ENCODE results near the gene APOC3.

The APOC3 gene

GRCh38 chr11:116866804-116867455, 37.2 kb downstream of the APOC3 start:
- no peak for DNase-seq (ENCODE audit: extremely low spot score, insufficient read length, low read depth)
- no peak for FAIRE-seq

GRCh38 chr11:116867619-116868018, 37.9 kb downstream of the APOC3 start:
- no peak for FAIRE-seq
- no peak for DNase-seq (ENCODE audit: extremely low spot score, insufficient read length, low read depth)

DNA sequence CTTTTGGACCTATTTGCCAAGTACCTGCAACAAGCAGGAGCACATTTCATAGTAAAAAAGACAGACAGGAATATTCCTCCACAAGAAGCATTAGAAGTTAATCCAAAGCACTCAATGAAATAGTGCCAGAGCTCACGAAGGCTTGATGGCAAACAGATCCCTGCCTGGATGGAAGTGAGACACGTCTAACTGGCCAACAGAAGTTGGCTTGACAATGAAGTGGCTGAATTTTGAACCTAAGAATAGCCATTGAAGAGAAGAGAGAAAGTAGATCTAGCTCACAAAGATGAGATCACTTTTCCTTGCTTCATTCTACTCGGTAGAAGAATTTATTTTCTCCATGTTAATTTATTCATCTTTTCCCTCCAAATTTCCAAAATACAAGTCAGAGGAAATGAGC, 38.4 kb downstream of the APOC3 start:
- DNase-seq (ENCODE audit: extremely low spot score, insufficient read length, low read depth) (no peak), FAIRE-seq (no peak)

DNA sequence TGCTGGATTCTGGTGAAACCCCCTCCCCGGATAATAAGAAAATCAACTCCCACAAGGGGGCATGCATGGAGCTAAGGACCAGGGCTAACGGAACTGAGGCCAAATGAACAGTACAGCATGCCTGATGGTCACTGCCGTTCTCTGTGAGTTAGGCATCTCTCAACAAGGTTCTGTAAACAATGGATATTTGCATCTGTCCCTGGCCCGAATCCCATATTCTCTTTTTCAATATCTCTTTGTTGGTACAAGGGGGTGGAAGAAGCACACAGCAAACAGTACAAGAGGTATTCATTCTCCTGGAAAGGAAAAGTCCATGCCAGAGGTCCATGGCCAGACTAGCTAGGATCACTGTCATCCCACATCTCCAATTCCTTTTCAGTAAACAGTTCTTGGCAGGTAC, 39.9 kb downstream of the APOC3 start:
- FAIRE-seq (no peak), DNase-seq (ENCODE audit: extremely low spot score, insufficient read length, low read depth) (no peak)

- no peak for FAIRE-seq
- no peak for DNase-seq (ENCODE audit: extremely low spot score, insufficient read length, low read depth)
These were observed 40.3 kb downstream of the APOC3 start for GRCh38 chr11:116870054-116870453.

DNA sequence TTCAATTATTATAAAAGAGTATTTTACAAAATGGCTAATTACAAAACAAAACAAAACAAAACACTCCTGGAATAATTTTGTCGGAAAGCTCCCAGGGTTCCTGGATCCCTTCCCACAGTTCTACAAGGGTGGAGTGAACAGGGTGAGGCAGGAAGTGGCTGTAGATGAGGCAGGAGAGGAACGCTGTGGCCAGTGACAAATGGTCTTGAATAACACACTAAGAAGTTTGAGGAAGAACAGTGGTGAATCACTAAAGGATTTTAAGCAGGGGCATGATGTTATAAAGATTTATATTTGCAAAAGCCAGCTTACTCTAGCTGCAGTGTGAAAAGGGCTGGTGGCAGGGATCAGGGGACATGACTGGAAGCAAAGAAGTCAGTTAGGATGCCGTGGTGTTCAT, 41.5 kb downstream of the APOC3 start:
- FAIRE-seq (no peak), DNase-seq (ENCODE audit: extremely low spot score, insufficient read length, low read depth) (no peak)

GRCh38 chr11:116873381-116873780, 43.7 kb downstream of the APOC3 start:
- no peak for DNase-seq (ENCODE audit: extremely low spot score, insufficient read length, low read depth)
- FAIRE-seq: no peak

GRCh38 chr11:116874251-116874650, 44.5 kb downstream of the APOC3 start:
- no peak for FAIRE-seq

GRCh38 chr11:116875194-116875593, 45.5 kb downstream of the APOC3 start:
- FAIRE-seq: no peak
- DNase-seq (ENCODE audit: extremely low spot score, insufficient read length, low read depth): no peak

More at GRCh38 chr11:116874251-116874650, 44.5 kb downstream of the APOC3 start:
- no peak for DNase-seq (ENCODE audit: extremely low spot score, insufficient read length, low read depth)

- no peak for DNase-seq (ENCODE audit: extremely low spot score, insufficient read length, low read depth)
- no peak for FAIRE-seq
These were observed 46.9 kb downstream of the APOC3 start for GRCh38 chr11:116876656-116877055.

- DNase-seq (ENCODE audit: extremely low spot score, insufficient read length, low read depth): peak; percentile 28
- peak; percentile 79 for FAIRE-seq
These were observed 50.3 kb downstream of the APOC3 start for GRCh38 chr11:116879800-116880625.

- DNase-seq (ENCODE audit: extremely low spot score, insufficient read length, low read depth): no peak
- FAIRE-seq: no peak
These were observed 51.4 kb downstream of the APOC3 start for GRCh38 chr11:116881143-116881542.

DNA sequence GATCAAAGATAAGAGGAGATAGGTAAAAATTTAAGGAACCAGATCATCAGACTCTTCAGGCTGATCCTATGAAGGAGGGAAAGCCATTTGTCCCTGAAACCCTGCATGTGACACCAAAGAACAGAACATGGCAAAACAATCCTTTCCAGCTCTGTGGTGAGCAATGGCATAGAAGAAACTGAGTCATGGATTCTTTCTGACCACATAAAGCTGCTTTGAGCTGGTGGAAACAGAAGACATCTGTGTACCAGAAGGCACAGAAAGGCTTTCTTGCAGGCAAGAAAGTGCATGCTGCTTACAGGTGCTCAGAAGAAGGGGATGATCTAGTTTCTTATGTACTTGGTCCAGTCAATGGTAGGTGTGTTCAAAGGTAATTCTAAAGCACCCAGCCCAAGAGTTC, 52.7 kb downstream of the APOC3 start:
- DNase-seq (ENCODE audit: extremely low spot score, insufficient read length, low read depth) (no peak), FAIRE-seq (no peak)

Data from GM18507 (cell line).